ENCODE results near the gene CRIP1.

DNA sequence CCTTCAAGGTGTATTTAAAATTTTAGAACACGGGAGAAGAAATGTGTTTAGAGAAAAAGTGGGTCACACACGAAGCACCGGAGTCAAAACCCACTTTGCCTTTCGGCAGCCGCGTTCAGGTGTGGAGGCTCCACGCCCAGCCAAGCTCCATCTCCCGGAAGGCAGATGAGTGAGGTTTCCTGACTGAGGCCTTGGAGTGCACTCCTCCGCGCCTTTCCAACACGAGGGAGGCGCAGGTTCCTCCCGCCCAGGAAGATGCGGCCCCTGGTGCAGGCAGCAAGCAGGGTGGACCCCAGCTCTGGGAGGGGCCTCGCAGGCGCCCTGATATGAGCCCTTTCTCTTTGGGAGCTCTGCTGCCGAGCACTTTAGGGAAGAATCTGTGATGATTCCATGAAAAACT lies 44.6 kb upstream of the CRIP1 start:
- TF ChIP-seq EZH2phosphoT487 (IDR thresholded peaks at IDR 0.05; ENCODE audit: borderline replicate concordance): no peak
- TF ChIP-seq, protein P1, sequence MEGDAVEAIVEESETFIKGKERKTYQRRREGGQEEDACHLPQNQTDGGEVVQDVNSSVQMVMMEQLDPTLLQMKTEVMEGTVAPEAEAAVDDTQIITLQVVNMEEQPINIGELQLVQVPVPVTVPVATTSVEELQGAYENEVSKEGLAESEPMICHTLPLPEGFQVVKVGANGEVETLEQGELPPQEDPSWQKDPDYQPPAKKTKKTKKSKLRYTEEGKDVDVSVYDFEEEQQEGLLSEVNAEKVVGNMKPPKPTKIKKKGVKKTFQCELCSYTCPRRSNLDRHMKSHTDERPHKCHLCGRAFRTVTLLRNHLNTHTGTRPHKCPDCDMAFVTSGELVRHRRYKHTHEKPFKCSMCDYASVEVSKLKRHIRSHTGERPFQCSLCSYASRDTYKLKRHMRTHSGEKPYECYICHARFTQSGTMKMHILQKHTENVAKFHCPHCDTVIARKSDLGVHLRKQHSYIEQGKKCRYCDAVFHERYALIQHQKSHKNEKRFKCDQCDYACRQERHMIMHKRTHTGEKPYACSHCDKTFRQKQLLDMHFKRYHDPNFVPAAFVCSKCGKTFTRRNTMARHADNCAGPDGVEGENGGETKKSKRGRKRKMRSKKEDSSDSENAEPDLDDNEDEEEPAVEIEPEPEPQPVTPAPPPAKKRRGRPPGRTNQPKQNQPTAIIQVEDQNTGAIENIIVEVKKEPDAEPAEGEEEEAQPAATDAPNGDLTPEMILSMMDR (conservative IDR thresholded peaks at IDR 0.05; ENCODE audit: low read length): no peak
